Astrocyte of the hippocampus (primary cell): ENCODE data around the gene RIPOR3.
"Not testable (repeated sequence)": the region's sequence is repeated elsewhere in the genome, so short reads cannot be mapped to it uniquely, and the experiment has no call there.

ENCODE experiments used
- DNase-seq: peaks from one replicate; pipeline ENCODE4 v3.0.0; 2011; ENCODE audit warnings: low read depth, low spot score

Gene RIPOR3

GRCh38 chr20:50634191-50634590, 57.2 kb downstream of the RIPOR3 start:
- DNase-seq: no peak

DNA sequence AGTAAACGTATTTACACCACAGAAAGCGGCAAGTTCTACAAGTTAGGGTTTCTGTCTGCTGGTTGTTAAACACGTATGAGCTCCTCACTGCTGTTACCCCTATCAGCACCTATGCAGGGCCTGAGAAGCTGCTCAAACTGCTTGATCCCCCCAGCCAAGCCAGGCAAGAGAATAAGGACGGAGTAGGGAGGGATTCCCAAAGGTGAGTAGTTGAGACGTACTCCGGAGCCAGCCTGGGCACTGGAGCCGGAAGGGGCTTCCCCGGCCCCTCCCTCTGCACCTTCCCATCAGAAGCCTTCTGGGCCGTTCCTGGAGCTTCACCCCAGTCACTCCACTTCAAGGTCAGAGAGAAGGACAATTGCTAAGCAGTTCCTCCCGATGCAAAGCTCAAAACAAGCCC, 58.0 kb downstream of the RIPOR3 start:
- no peak for DNase-seq

DNA sequence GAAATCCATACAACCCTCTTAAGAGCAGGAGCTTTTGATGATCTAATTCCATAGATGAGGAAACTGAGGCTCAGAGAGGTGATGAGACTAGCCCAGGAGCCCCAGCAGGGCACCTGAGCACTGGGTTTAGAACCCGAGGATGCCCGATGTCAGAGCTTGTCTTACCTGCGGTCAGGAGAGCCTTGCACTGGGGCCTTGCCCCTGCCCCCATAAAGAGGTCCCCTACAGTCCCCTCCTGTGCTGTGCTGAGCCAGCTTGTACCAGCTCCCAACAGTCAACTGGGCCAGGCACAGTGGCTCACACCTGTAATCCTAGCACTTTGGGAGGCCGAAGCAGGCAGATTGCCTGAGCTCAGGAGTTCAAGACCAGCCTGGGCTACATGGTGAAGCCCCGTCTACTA, 58.6 kb downstream of the RIPOR3 start:
- no peak for DNase-seq

- DNase-seq: no peak
These were observed 59.1 kb downstream of the RIPOR3 start for GRCh38 chr20:50632236-50632635.

GRCh38 chr20:50630578-50631263, 60.6 kb downstream of the RIPOR3 start:
- no peak for DNase-seq

DNA sequence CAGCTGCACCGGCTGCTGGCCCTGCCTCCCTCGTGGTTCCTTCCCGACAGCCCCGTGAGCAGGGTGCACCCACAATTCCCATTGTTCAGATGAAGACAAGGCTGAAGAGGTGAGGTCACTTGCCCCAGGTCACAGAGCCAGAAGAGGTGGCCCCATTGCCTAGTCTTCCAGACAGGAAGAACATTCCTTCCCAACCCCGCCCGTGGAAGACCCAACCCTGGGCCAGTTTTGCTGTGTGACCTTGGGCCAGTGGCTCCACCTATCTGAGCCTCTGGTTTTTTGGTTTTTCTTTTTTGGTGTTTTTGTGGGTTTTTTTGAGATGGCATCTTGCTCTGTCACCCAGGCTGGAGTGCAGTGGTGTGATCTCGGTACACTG, 61.7 kb downstream of the RIPOR3 start:
- no peak for DNase-seq

GRCh38 chr20:50628853-50629669, 62.3 kb downstream of the RIPOR3 start:
- no peak for DNase-seq

GRCh38 chr20:50628332-50628731, 63.0 kb downstream of the RIPOR3 start:
- no peak for DNase-seq

DNA sequence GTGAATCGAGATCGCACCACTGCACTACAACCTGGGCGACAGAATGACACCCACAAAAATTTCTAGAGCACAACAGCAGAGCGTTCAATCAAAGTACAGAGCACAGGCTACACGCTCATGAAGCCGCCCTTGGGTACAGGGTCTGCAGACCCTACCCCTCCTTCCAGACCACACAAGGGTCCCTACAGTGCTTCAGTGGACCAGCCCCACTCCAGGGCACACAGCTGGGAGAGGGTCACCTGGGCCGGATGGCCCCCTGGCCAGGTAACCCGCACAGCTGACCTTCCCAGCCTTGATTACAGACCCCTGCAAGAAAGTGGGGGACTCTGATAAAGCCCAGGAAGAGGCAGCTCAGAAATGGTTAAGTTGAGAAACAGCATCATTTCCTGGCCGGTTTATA, 63.6 kb downstream of the RIPOR3 start:
- DNase-seq: no peak

DNA sequence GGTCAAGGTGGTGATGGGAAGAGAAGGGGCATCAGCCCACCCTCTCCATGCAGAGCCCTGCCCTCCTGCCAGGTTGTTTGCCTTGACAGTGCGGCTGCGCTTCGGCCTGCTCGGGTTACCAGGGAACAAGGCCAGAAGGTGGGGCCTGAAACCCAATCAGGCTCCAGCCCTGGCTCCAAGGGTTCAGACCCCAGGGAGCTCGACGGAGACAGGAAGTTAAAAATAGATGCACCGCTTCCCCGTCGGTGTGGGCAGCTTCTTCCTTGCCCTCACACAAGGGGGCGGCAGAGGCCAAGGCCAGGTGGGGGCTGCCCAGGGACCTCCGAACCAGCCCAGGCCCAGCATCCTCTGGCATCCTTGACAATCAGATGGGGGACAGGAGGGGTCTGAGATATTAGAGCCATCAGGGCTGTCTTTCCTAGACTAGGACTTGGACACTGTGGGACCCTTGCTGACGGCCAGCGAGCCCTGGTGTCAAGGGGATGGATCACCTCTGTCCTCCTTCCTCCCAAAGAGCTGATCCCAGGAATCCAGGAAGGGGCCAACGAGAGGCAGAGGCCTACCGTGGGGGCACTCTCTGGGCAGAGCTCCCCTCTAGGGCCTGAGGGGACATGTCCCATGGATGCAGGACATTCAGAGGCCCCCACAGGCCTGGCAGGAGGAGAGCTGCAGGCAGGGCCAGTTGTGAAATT, 65.2 kb downstream of the RIPOR3 start:
- DNase-seq: peak; percentile 60

DNA sequence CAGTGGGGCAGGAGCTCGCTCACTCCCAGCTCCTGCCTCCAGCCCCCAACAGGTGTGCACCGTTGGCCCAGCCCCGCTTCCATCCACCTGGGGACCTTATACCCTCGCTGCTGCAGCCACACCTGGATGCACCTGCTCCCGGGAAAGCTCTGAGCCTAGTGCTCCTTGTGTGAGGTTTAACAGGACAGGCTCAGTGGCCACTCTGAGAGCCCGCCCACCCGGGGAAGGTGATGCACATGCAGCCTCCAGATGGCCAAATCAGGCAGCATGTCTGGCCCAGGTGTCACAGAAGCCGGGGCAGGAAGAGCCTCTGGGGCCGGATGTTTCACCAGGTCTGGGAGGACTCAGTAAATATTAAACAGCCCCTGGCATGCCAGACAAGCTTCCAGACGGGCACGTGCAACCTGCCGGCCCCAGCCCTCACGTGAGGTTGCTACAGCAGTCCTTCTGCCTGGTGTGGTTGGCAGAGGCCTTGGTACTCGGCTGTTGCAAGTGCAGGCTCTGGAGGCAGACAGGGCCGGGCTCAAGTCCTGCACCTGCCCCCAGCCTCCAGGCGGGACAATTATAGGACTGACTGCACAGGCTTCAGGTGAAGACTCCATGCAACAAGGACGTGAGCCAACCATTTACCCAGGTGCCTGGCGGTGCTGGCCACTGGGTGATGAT, 66.9 kb downstream of the RIPOR3 start:
- DNase-seq: no peak

GRCh38 chr20:50621068-50621665, 70.2 kb downstream of the RIPOR3 start:
- DNase-seq: no peak

DNA sequence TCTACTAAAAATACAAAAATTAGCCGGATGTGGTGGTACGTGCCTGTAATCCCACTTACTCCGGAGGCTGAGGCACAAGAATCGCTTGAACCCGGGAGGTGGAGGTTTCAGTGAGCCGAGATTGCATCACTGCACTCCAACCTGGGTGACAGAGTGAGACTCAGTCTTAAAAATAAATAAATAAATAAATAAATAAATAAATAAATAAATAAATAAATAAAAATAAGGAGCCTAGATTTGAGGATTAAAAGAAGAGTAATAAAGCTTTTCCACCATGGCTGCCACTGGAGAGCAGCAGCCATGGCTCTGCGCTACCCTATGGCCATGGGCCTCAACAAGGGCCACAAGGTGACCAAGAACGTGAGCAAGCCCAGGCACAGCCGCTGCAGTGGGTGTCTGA, 70.9 kb downstream of the RIPOR3 start:
- not testable (repeated sequence) for DNase-seq

- DNase-seq: no peak
These were observed 72.8 kb downstream of the RIPOR3 start for GRCh38 chr20:50618537-50618936.

- no peak for DNase-seq
These were observed 74.3 kb downstream of the RIPOR3 start for GRCh38 chr20:50617022-50617421.

DNA sequence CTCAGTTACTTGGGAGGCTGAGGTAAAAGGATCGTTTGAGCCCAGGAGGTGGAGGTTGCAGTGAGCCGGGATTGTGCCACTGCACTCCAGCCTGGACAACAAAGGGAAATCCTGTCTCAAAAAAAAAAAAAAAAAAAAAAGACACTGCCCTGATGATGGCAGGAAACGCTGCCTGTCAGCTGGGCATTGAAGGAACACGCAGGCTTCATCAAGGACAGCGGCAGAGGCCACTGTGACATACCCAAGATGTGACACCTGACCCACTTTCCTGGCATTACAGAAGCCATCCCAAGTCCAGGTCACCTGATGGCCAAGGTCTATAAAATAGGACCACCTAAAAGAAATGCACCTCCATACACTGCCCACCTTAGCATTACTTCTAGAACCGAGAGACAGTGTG, 75.9 kb downstream of the RIPOR3 start:
- DNase-seq: no peak

DNA sequence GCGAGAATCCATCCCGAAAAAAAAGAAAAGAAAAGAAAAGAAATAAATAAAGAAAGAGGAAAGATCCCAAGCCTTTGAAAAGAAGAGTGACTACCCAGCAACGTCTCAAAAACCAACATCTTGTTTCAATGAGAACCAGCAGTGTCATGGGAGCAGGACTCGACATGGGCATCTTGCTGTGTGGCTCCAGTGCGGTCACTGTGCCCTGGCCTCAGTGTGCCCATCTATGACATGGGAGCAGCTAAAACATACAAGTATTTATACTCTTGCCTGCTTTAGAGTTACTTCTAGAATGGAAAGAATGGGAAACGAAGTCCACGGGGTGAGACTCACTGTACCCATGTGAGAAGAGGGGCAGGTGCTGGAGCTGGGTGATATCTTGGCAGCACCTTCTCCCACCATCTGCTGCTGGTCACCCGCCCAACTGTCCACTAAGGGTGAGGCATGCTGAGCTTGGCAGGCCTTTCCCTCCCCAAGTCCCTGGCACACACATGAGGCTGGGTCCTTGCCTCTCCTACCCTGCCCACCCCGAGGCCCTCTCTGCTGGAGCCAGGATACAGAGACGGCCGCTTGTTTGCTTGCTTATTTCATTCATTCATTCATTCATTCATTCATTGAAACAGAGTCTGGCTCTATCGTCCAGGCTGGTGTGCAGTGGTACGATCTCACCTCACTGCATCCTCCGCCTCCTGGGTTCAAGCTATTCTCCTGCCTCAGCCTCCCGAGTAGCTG, 77.7 kb downstream of the RIPOR3 start:
- no peak for DNase-seq

GRCh38 chr20:50611128-50611810, 80.1 kb downstream of the RIPOR3 start:
- DNase-seq: no peak

GRCh38 chr20:50610212-50610718, 81.1 kb downstream of the RIPOR3 start:
- no peak for DNase-seq

GRCh38 chr20:50609438-50609989, 81.8 kb downstream of the RIPOR3 start:
- no peak for DNase-seq
